Astrocyte (in vitro differentiated cells and primary cell): ENCODE results near the gene ZNF846.

Source experiments
- CTCF ChIP-seq: IDR thresholded peaks from 2 replicates; pipeline ENCODE4 v1.5.1; 2011; ENCODE audit warnings: low read depth, mild to moderate bottlenecking, inconsistent platforms, low read length, moderate library complexity; ENCODE audit not compliant: insufficient read depth
- EZH2 ChIP-seq: IDR thresholded peaks from 2 replicates; pipeline ENCODE4 v1.6.1; 2012; ENCODE audit warnings: mild to moderate bottlenecking, low read length, inconsistent platforms; ENCODE audit not compliant: insufficient read depth

GRCh38 chr19:9806803-9807202 lies 38.3 kb upstream of the ZNF846 start:
- TF ChIP-seq CTCF (no peak), EZH2 (no peak)
